Measurements from ENCODE around the gene SLC25A29. TPM values are rescaled to one million over a fixed set of nuclear protein-coding genes. Genes with fewer than 3 reads are reported as not detected.

Gene SLC25A29
- total and polyA plus RNA-seq, 2 of the 4 experiments (the other 2 are of a cell fraction), result 6.5 to 37.7 TPM

GRCh38 chr14:100320157-100320856, 14.1 kb upstream of the SLC25A29 start:
- BruUV-seq (replicated peaks), result no TSS peak
- no peak overlapping the region for H2BK5ac ChIP-seq (ENCODE audit: low read depth, low read length, poor library complexity, severe bottlenecking)
- peak overlapping the region; percentile 58 for H2AK9ac ChIP-seq (replicated peaks; ENCODE audit: low read depth, low read length, poor library complexity)
- 70 to 100% methylated on average over 1 to 9 of the region's 12 CpGs for WGBS, 2 experiments (ENCODE audit: extremely low coverage in 2 of 2, insufficient read length in 1 of 2)
- no peak overlapping the region for H3K27ac ChIP-seq (ENCODE audit: insufficient read depth, low read length)
- H3K36me3 ChIP-seq (ENCODE audit: control insufficient read depth, insufficient read depth, low read length), result no peaks in the 10 kb centered on the region
- H3K4me1 ChIP-seq (ENCODE audit: control insufficient read depth, insufficient read depth, low read length), result no peaks in the 10 kb centered on the region
- H2AK5ac ChIP-seq (ENCODE audit: low read depth, low read length), result peak overlapping the region; percentile 12; the same call in 1 of the 2 replicates
- no peak overlapping the region for H2AFZ ChIP-seq (replicated peaks; ENCODE audit: low read length, poor library complexity)
- no peak overlapping the region for H3K23ac ChIP-seq (ENCODE audit: low read depth, low read length)
- no peak overlapping the region for H3K9ac ChIP-seq (ENCODE audit: low read depth, low read length)
- no peak overlapping the region for H4K91ac ChIP-seq (ENCODE audit: insufficient read depth, low read depth, low read length)
- no peaks in the 10 kb centered on the region; the same call in 1 of the 2 replicates for H3K27me3 ChIP-seq (ENCODE audit: control insufficient read depth, insufficient read depth, low read length)
- no peak overlapping the region for H3K4me2 ChIP-seq (ENCODE audit: low read depth, low read length)
- no peak overlapping the region for H2BK20ac ChIP-seq (ENCODE audit: low read depth, low read length)
- no peak overlapping the region for H3K4ac ChIP-seq (ENCODE audit: low read depth, low read length)
- no peak overlapping the region for H2BK120ac ChIP-seq (ENCODE audit: low read depth, low read length)
- dilution Hi-C loops (cut with HindIII; ENCODE audit: low sequenced_read_pairs, unreplicated experiment) (no loop called here), intact Hi-C loops (cut with micrococcal nuclease) (no loop called here), in situ Hi-C loops (cut with MboI; ENCODE audit: low sequenced_read_pairs) (no loop called here)
- no peaks in the 10 kb centered on the region for H3K9me1 ChIP-seq (ENCODE audit: insufficient read depth, low read length)
- TF ChIP-seq MAFK (IDR thresholded peaks at IDR 0.05; ENCODE audit: low read depth, low read length) (no peak), MXI1 (IDR thresholded peaks at IDR 0.05; ENCODE audit: borderline replicate concordance, low read depth, low read length) (no peak), CHD1 (IDR thresholded peaks at IDR 0.05; ENCODE audit: low read depth, low read length) (no peak), FOS (IDR thresholded peaks at IDR 0.05; ENCODE audit: low read depth, low read length) (no peak), POLR2A (IDR thresholded peaks at IDR 0.05; ENCODE audit: low read depth, low read length) (no peak), NFE2L2 (IDR thresholded peaks at IDR 0.05; ENCODE audit: low read depth, low read length) (no peak)
- no peak overlapping the region for H3K14ac ChIP-seq (replicated peaks; ENCODE audit: low read depth, low read length)
- DNase-seq (no peak), ATAC-seq (ENCODE audit: low read depth) (no peak)
- H3K18ac ChIP-seq (ENCODE audit: low read depth, low read length), result no peak overlapping the region
- ChIA-PET POLR2A (ENCODE audit: unreplicated experiment) (no interaction called here), CTCF (no interaction called here)
- no peak overlapping the region for H3K4me3 ChIP-seq (ENCODE audit: insufficient read depth, low read depth, low read length)
- no peak overlapping the region for H3K56ac ChIP-seq (ENCODE audit: extremely low read depth, insufficient read depth, low read length)
- H2BK15ac ChIP-seq (ENCODE audit: low read depth, low read length), result no peak overlapping the region
- no peak overlapping the region for H4K8ac ChIP-seq (ENCODE audit: low read depth in 2 of 2, low read length in 2 of 2)
- no peaks in the 10 kb centered on the region for H4K20me1 ChIP-seq (ENCODE audit: insufficient read depth, low read length)
- H4K5ac ChIP-seq (ENCODE audit: low read depth, low read length), result no peak overlapping the region
- no peaks in the 10 kb centered on the region for H3K79me1 ChIP-seq (ENCODE audit: low read depth in 1 of 2, low read length in 2 of 2)
- no peaks in the 10 kb centered on the region for H3K9me3 ChIP-seq (ENCODE audit: control insufficient read depth, insufficient read depth, low read length)

Measured in IMR-90 (cell line).